CD1c-positive myeloid dendritic cell (primary cell): ENCODE measurements around the gene FAM234A.
"Not testable (repeated sequence)": the region's sequence is repeated elsewhere in the genome, so short reads cannot be mapped to it uniquely, and the experiment has no call there.

Experiments used
- DNase-seq: peaks from one replicate; pipeline ENCODE4 v3.0.0-alpha.2; 2016; ENCODE audit errors: extremely low spot score

The FAM234A gene

DNA sequence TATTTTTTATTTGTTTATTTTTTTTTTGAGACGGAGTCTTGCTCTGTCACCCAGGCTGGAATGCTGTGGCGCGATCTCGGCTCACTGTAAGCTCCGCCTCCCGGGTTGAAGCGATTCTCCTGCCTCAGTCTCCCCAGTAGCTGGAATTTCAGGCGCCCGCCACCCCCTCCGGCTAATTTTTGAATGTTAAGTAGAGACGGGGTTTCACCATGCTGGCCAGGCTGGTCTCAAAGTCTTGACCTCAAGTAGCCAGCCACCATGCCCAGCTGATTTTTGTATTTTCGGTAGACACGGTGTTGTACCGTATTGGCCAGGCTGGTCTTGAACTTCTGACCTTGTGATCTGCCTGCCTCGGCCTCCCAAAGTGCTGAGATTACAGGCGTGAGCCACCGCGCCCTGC lies 4.3 kb upstream of the FAM234A start:
- not testable (repeated sequence) for DNase-seq

DNA sequence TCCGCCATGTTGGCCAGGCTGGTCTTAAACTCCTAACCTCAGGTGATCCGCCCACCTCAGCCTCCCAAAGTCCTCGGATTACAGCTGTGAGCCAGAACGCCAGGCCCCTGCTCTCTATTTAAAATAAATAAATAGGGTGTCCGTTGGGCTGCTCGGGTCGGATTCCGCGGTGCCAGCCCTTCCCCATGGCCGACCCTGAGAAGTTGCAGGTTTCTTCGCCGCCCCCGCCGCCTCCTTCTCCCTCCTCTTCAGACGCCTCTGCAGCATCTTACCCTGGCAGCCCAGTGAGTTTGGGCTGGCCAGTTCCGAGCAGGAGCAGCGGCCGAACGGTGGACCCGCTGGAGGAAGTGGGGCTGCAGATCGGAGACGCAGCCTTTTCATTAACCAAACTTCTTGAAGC lies 3.7 kb upstream of the FAM234A start:
- DNase-seq: no peak

- DNase-seq: no peak
Observed at GRCh38 chr16:239948-240277, 5.3 kb downstream of the FAM234A start.

GRCh38 chr16:240559-240958 lies 5.9 kb downstream of the FAM234A start:
- DNase-seq: no peak

GRCh38 chr16:242281-242680 lies 7.7 kb downstream of the FAM234A start:
- DNase-seq: no peak

GRCh38 chr16:243348-243747 lies 8.7 kb downstream of the FAM234A start:
- no peak for DNase-seq

DNA sequence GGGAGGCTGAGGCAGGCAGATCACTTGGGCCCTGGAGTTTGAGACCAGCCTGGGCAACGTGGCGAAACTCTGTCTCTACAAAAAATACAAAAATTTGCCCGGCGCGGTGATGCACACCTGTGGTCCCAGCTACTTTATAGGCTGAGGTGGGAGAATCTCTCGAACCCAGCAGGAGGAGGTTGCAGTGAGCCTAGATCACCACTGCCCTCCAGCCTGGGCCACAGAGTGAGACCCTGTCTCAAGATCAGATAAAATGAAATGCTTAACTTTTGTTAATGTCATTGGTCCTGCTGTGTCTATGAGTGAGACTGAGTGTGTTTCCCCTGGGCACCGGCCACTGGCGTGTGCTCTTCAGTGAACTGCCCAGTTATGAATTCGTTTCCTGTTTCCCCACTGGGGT lies 10.5 kb downstream of the FAM234A start:
- no peak for DNase-seq

- no peak for DNase-seq
Observed at GRCh38 chr16:247027-247426, 12.4 kb downstream of the FAM234A start.

GRCh38 chr16:249431-249830 lies 14.8 kb downstream of the FAM234A start:
- DNase-seq: no peak

- peak; percentile 9 for DNase-seq
Observed at GRCh38 chr16:252366-253337, 18.0 kb downstream of the FAM234A start.

DNA sequence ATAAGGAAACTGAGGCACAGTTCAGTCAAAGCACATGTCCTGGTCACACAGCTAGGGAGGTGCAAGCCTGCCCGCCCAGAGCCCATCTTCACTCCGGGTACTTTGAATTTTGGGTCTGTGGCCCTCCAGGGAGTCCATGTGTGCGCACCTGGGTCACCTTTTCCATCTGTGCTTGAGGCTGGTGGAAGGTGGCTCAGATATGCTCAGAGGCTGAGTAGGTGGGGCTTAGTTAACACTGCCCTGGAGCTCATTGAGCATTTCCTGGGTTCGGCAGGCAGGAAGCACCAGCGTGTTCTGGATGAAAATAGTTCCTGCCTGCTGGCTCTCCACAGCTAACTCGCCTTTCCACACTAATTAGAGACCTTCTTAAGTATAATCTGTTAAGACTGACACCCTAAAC lies 19.2 kb downstream of the FAM234A start:
- no peak for DNase-seq

DNA sequence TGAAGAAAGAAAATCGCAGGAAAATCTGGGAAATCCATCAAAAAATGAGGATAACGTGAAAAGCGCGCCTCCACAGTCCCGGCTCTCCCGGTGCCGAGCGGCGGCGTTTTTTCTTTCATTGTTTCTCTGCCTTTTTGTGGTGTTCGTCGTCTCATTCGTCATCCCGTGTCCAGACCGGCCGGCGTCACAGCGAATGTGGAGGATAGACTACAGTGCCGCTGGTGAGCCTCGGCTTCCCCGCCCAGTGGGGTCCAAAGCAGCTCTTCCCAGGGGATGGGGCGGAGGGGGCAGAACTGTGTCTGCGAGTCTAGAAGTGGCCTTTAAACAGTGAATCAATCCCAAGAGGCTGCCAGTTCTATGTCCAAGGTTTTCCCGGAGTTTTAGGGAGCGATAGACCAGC lies 19.8 kb downstream of the FAM234A start:
- no peak for DNase-seq

DNA sequence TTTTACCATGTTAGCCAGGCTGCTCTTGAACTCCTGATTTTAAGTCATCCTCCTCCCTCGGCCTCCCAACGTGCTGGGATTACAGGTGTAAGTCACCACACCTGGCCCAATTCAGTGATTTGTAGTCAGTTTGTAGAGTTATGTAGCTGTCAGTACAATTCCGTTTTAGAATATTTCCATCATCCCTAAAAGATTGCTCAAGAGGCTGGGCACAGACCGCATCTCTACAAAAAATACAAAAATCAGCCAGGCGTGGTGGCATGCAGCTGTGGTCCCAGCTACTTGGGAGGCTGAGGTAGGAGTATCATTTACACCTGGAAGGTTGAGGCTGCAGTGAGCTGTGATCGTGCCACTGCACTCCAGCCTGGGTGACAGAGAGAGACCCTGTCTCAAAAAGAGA lies 20.6 kb downstream of the FAM234A start:
- DNase-seq: no peak

DNA sequence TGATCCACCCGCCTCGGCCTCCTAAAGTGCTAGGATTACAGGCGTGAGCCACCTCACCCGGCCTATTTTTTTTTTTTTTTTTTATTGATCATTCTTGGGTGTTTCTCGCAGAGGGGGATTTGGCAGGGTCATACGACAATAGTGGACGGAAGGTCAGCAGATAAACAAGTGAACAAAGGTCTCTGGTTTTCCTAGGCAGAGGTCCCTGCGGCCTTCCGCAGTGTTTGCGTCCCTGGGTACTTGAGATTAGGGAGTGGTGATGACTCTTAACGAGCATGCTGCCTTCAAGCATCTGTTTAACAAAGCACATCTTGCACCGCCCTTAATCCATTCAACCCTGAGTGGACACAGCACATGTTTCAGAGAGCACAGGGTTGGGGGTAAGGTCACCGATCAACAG lies 23.5 kb downstream of the FAM234A start:
- DNase-seq: not testable (repeated sequence)

GRCh38 chr16:259226-259625 lies 24.6 kb downstream of the FAM234A start:
- no peak for DNase-seq

- DNase-seq: no peak
Observed at GRCh38 chr16:259814-260253, 25.2 kb downstream of the FAM234A start.

GRCh38 chr16:260326-260725 lies 25.7 kb downstream of the FAM234A start:
- no peak for DNase-seq

GRCh38 chr16:261031-261691 lies 26.5 kb downstream of the FAM234A start:
- DNase-seq: no peak

- DNase-seq: no peak
Observed at GRCh38 chr16:262121-262745, 27.6 kb downstream of the FAM234A start.

GRCh38 chr16:263182-263774 lies 28.7 kb downstream of the FAM234A start:
- DNase-seq: no peak

- DNase-seq: no peak
Observed at GRCh38 chr16:263944-264343, 29.3 kb downstream of the FAM234A start.

DNA sequence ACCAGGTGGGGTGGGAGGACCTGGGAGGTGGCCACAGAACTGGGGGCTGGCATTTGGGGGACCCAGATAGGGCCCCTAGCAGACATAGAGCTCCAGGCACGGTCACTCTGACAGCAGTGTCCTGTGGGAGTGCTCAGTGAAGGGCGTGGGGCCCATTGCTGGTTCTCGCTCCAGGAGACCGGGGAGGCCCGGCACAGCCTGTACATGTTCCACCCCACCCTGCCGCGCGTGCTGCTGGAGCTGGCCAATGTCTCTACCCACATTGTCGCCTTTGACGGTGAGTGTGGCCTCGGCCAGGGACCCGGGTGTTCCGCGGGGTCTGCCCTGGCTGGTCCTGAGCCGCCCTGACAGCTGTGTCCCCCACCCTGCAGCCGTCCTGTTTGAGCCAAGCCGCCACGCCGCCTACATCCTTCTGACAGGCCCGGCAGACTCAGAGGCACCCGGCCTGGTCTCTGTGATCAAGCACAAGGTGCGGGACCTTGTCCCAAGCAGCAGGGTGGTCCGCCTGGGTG lies 29.9 kb downstream of the FAM234A start:
- DNase-seq: no peak
